Measurements from ENCODE around the gene ATP7B.

- TF ChIP-seq POLR2A (IDR thresholded peaks at IDR 0.05; ENCODE audit: low read depth, low read length) (no peak), SPI1 (IDR thresholded peaks at IDR 0.05; ENCODE audit: low read depth, low read length) (no peak)
Observed at GRCh38 chr13:51980908-51981307, 30.3 kb downstream of the ATP7B start.
